Spleen (tissue), 11 donors: ENCODE results near the gene EXOC4. TPM values are rescaled to one million over a fixed set of nuclear protein-coding genes. Genes with fewer than 3 reads are reported as not detected.

ENCODE experiments used
- DNase-seq: peaks from one replicate; pipeline ENCODE4 v3.0.0-alpha.2; 2020
- H3K27ac ChIP-seq, 8 donors: fragments of 200-600 bp; sonication (generic) in 7 of 8; 1 replicate in 4 of 8; 2 replicates in 4 of 8; pipeline versions ENCODE4 v1.5.0 to v1.8.0; 2016 to 2021; ENCODE audit warnings: inconsistent platforms in 4 of 8, mild to moderate bottlenecking in 4 of 8, moderate library complexity in 1 of 8
- H3K27me3 ChIP-seq, 7 donors: fragments of 200-600 bp; sonication (generic) in 6 of 7; replicated peaks in 1 of 7; 1 replicate in 4 of 7; 2 replicates in 3 of 7; pipeline versions ENCODE4 v1.5.0 to v1.8.0; 2016 to 2021; ENCODE audit warnings: inconsistent platforms in 3 of 7, mild to moderate bottlenecking in 1 of 7
- H3K36me3 ChIP-seq, 6 donors: fragments of 200-600 bp; sonication (generic) in 5 of 6; 1 replicate in 4 of 6; 2 replicates in 2 of 6; pipeline versions ENCODE4 v1.5.0 to v1.8.0; 2016 to 2021; ENCODE audit warnings: inconsistent platforms in 2 of 6
- H3K4me1 ChIP-seq, 6 donors: fragments of 200-600 bp; sonication (generic) in 5 of 6; 1 replicate in 3 of 6; 2 replicates in 3 of 6; pipeline versions ENCODE4 v1.5.0 to v1.8.0; 2016 to 2021; ENCODE audit warnings: inconsistent platforms in 3 of 6
- H3K4me3 ChIP-seq, 8 donors: fragments of 200-600 bp; sonication (generic) in 7 of 8; 1 replicate in 4 of 8; 2 replicates in 4 of 8; pipeline versions ENCODE4 v1.5.0 to v1.8.0; 2016 to 2021; ENCODE audit warnings: inconsistent platforms in 4 of 8, mild to moderate bottlenecking in 4 of 8, moderate library complexity in 2 of 8
- H3K9me3 ChIP-seq, 8 donors: fragments of 200-600 bp; sonication (generic) in 7 of 8; 1 replicate in 4 of 8; 2 replicates in 4 of 8; pipeline versions ENCODE4 v1.5.0 to v1.8.0; 2016 to 2021; ENCODE audit warnings: inconsistent platforms in 4 of 8
- POLR2A ChIP-seq, 3 donors: fragments of 450-650 bp; IDR thresholded peaks; one replicate each; pipeline ENCODE4 v1.5.1; 2017; ENCODE audit warnings: antibody characterized with exemption in 3 of 3, mild to moderate bottlenecking in 1 of 3
- POLR2AphosphoS5 ChIP-seq, 3 donors: sonication (generic); formaldehyde crosslinking; IDR thresholded peaks; one replicate each; pipeline ENCODE4 v1.5.1; 2017; ENCODE audit warnings: antibody characterized with exemption in 3 of 3
- WGBS, 5 donors: extraction: QIAGEN DNeasy Blood & Tissue Kit in 3 of 5; methylation state at CpG; one replicate each; pipeline versions ENCODE4 v1.1.5 to v1.1.7; 2013 to 2018; 5-methylcytosine and 5-hydroxymethylcytosine counted together
- intact Hi-C: fragments of 100-400 bp; cut with DNase I; formaldehyde crosslinking; loops from one replicate; pipeline ENCODE4 v1.15.0; 2023; ENCODE audit warnings: low total_unique reads
- polyA plus RNA-seq, 3 donors: library from polyadenylated mRNA; stranded (reverse); fragments of 200-250 nt; gene quantifications; one replicate each; pipeline ENCODE4 v1.2.1, GENCODE V29; 2013
- total RNA-seq, 7 donors: library from RNA; depleted of rRNA in 3 of 7; stranded (reverse); fragments of >200 nt in 3 of 7; fragmentation: NEBNext Ultra II Directional in 4 of 7; extraction: Animal tissue kit (Norgen Biotek cat#: 25700) in 4 of 7; gene quantifications; one replicate each; pipeline versions ENCODE4 v1.1.0 to v1.2.1, GENCODE V29; 2016 to 2021
- TF ChIP-seq, protein P1 (sequence below), 11 experiments: fragments of 200-600 bp in 7 of 11; fragments of 450-650 bp in 4 of 11; sonication (generic) in 4 of 11; IDR thresholded peaks in 8 of 11; conservative IDR thresholded peaks in 3 of 11; 1 replicate in 7 of 11; 2 replicates in 4 of 11; pipeline versions ENCODE4 v1.4.0 to v1.8.0; 2016 to 2021; ENCODE audit warnings: antibody characterized with exemption in 11 of 11, inconsistent platforms in 4 of 11, mild to moderate bottlenecking in 1 of 11
- donor health status: healthy with polysubstance abuse.
- donor health status: DM: no; HTN: no; CAD: no; lungs with moderate emphysema.
- donor health status: DM: no; HTN: no; CAD: no.
- donor health status: Bipolar disorder and iron deficiency.
- donor health status: healthy.
- donor health status: DM: no; HTN: no; CAD: no.
- donor health status: DM: yes; HTN: yes; CAD: no.

EXOC4 gene
- total and polyA plus RNA-seq, 10 donors = 14.1 to 138 (median 102) TPM

DNA sequence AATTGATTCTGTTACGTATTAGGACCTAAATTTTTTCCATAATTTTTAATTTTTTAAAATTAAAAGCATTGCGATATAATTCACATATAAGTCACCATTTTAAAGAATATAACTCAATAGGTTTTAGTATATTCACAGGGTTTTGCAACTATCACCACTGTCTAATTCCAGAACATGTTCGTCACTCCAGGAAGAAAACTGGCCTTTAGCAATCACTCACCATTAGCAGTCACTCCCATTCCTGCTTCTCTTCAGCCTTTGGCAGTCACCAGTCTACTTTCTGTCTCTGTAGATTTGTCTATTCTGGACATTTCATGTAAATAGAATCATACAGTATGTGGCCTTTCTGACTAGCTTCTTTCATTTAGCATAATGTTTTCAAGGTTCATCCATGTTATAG is 176.5 kb downstream of the EXOC4 start:
- H3K4me3 ChIP-seq = no peak overlapping the region
- no peaks in the 10 kb centered on the region for H3K9me3 ChIP-seq
- peaks cover 0 to 13% (median 0%) of the 10 kb centered on the region in 6 donors for H3K36me3 ChIP-seq
- WGBS, 5 donors = 86 to 94% (median 93%) methylated on average over 3 of the region's 3 CpGs
- no peak overlapping the region for H3K27ac ChIP-seq
- TF ChIP-seq, protein P1, sequence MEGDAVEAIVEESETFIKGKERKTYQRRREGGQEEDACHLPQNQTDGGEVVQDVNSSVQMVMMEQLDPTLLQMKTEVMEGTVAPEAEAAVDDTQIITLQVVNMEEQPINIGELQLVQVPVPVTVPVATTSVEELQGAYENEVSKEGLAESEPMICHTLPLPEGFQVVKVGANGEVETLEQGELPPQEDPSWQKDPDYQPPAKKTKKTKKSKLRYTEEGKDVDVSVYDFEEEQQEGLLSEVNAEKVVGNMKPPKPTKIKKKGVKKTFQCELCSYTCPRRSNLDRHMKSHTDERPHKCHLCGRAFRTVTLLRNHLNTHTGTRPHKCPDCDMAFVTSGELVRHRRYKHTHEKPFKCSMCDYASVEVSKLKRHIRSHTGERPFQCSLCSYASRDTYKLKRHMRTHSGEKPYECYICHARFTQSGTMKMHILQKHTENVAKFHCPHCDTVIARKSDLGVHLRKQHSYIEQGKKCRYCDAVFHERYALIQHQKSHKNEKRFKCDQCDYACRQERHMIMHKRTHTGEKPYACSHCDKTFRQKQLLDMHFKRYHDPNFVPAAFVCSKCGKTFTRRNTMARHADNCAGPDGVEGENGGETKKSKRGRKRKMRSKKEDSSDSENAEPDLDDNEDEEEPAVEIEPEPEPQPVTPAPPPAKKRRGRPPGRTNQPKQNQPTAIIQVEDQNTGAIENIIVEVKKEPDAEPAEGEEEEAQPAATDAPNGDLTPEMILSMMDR (IDR thresholded peaks at IDR 0.05 in 8 of 11, conservative IDR thresholded peaks at IDR 0.05 in 3 of 11) = no peak
- no peak for TF ChIP-seq POLR2AphosphoS5 (IDR thresholded peaks at IDR 0.05)
- no peak for TF ChIP-seq POLR2A (IDR thresholded peaks at IDR 0.05)
- H3K27me3 ChIP-seq = no peaks in the 10 kb centered on the region
- intact Hi-C loops = no loop called here
- DNase-seq = no peak
- peaks cover 0 to 10% (median 3%) of the 10 kb centered on the region in 6 donors for H3K4me1 ChIP-seq

DNA sequence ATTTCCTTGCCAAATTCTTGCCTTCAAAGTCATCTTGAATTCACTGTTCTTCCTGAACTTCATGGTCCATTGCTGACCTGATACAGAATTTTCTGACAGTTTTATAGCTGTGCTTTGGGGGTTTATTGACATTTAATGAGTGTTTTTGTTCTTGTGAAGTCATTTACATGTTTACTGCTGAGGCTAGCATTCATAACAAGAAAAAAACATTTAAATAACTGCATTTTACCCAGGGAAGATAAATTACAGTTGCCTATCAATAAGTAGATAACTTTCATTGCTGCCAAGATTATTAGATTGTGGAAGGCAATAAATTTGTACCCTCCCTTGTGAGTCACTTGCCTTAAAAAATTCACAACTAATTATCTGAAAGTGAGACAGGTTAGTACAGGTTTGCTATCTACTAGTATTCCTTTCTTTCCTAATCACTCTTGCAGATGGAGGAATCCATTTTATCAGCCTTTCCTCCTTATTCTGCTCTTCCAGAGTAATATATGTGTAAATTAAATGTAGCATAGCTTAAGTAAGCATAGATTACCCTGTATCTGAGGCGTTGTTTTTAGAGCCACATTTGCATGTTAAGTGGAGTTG is 178.4 kb downstream of the EXOC4 start:
- Histone ChIP-seq H3K36me3 (no peaks in the 10 kb centered on the region), H3K4me1 (peaks cover 0 to 21% (median 5%) of the 10 kb centered on the region in 6 donors), H3K27ac (no peak overlapping the region), H3K27me3 (no peaks in the 10 kb centered on the region), H3K9me3 (no peaks in the 10 kb centered on the region), H3K4me3 (no peak overlapping the region)
- intact Hi-C loops = no loop called here
- no peak for DNase-seq
- 87 to 98% (median 89%) methylated on average over 1 of the region's 1 CpG for WGBS, 5 donors
- TF ChIP-seq, protein P1 (IDR thresholded peaks at IDR 0.05 in 8 of 11, conservative IDR thresholded peaks at IDR 0.05 in 3 of 11) = no peak

DNA sequence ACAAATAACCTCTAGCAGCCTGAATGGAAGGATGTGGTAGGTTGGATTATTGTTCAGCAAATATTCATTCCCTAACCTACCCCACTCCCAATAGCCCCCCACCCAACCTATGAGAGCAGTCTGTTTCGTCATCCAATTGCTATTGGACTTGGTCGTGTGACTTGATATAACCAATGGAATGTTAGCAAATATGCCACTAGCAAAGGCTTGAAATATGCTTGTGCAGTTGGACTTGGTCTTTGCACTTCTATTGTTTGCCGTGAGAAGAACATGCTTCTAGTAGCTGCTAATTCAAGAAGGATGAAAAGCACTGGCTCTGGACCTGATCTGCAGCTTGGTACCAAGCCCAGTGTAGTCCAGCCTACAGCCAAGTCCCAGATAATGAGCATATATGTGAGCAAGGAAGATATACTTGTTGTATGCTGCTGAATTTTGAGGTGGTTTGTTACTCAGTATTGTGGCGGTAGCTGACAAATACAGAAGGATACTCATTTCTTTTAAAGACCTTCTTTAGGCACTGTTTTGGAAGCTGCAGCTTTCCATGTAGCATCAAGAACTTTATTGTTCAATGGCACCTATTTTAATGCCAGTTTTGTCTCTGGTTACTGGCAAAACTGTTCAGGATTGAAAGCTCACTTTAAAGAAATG is 180.4 kb downstream of the EXOC4 start:
- no peak for DNase-seq
- WGBS, 5 donors = 95 to 100% (median 96%) methylated on average over 4 of the region's 4 CpGs
- intact Hi-C loops = no loop called here

More for the DNA sequence above, 180.4 kb downstream of the EXOC4 start:
- no peaks in the 10 kb centered on the region for H3K36me3 ChIP-seq
- TF ChIP-seq POLR2AphosphoS5 (IDR thresholded peaks at IDR 0.05) = no peak
- TF ChIP-seq, protein P1 (IDR thresholded peaks at IDR 0.05 in 8 of 11, conservative IDR thresholded peaks at IDR 0.05 in 3 of 11) = no peak
- TF ChIP-seq POLR2A (IDR thresholded peaks at IDR 0.05) = no peak
- no peaks in the 10 kb centered on the region for H3K27me3 ChIP-seq
- peaks cover 0 to 26% (median 5%) of the 10 kb centered on the region in 6 donors for H3K4me1 ChIP-seq
- no peak overlapping the region for H3K27ac ChIP-seq
- no peak overlapping the region for H3K4me3 ChIP-seq
- no peaks in the 10 kb centered on the region for H3K9me3 ChIP-seq
